ENCODE data around the gene SERPINA9. TPM values are rescaled to one million over a fixed set of nuclear protein-coding genes. Genes with fewer than 3 reads are reported as not detected.

SERPINA9 gene
- total RNA-seq, 1 experiment from 2014 or later = not detected

DNA sequence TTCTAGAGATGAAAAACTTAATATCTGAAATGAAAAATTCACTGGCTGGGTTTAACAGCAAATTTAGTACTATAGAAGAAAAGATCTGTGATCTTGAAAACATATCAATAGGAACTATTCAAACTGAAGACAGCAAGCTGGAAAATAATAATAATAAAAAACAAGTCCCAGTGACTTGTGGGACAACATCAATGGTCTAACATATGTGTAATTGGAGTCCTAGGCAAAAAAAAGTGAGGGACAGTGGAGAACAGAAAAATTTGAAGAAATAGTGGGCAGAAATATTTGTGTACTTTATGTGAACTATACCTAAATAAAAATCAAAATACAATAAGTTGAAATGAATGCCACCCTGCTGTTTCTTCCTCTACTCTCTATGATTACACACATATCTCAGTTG, 2.4 kb upstream of the SERPINA9 start:
- Mint-ChIP-seq H3K36me3 (ENCODE audit: insufficient read depth, unreplicated experiment) (no peaks in the 10 kb centered on the region), H3K27ac (ENCODE audit: unreplicated experiment) (no peak overlapping the region), H3K27me3 (ENCODE audit: unreplicated experiment) (no peaks in the 10 kb centered on the region), H3K4me3 (ENCODE audit: low read depth, unreplicated experiment) (no peak overlapping the region), H3K9me3 (ENCODE audit: low read depth, unreplicated experiment) (peaks cover 3% of the 10 kb centered on the region), H3K4me1 (ENCODE audit: low read depth, unreplicated experiment) (no peaks in the 10 kb centered on the region)
- no TSS peak for BruUV-seq (replicated peaks)
- no peak for DNase-seq
- intact Hi-C loops (cut with micrococcal nuclease; ENCODE audit: unreplicated experiment) = no loop called here
- TF ChIP-seq, protein P1, sequence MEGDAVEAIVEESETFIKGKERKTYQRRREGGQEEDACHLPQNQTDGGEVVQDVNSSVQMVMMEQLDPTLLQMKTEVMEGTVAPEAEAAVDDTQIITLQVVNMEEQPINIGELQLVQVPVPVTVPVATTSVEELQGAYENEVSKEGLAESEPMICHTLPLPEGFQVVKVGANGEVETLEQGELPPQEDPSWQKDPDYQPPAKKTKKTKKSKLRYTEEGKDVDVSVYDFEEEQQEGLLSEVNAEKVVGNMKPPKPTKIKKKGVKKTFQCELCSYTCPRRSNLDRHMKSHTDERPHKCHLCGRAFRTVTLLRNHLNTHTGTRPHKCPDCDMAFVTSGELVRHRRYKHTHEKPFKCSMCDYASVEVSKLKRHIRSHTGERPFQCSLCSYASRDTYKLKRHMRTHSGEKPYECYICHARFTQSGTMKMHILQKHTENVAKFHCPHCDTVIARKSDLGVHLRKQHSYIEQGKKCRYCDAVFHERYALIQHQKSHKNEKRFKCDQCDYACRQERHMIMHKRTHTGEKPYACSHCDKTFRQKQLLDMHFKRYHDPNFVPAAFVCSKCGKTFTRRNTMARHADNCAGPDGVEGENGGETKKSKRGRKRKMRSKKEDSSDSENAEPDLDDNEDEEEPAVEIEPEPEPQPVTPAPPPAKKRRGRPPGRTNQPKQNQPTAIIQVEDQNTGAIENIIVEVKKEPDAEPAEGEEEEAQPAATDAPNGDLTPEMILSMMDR (IDR thresholded peaks at IDR 0.05; ENCODE audit: unreplicated experiment) = no peak
- CTCF ChIA-PET = interaction anchor here (0.7 kb wide), 1 partner anchor 134 kb away, joined by 5 read pairs; the partner anchor contains the start of gene SERPINA3

DNA sequence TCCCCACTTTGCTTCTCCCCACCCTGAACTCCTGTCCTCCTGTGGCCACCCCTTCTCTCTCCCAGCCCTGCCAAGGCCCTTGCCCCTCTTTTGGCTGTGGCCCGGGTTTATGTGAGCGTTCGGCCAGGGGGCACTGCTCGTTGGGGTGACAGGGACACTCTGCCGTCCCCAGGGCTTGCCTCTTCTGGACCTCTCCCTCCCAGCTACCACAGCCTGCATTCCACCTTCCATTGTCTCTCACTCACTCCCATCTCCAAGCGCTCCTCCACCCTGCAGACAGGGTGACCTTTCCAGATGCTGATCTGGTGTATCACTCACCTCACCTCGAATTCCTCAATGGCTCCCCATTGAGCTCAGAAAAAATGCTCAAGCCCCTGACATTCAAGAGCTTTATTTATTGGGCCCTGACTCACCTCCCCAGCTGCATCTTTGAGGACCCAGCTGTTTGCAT, 1.4 kb downstream of the SERPINA9 start:
- intact Hi-C loops (cut with micrococcal nuclease; ENCODE audit: unreplicated experiment) = no loop called here
- no TSS peak for BruUV-seq (replicated peaks)
- peaks cover 34% of the 10 kb centered on the region for H3K27me3 Mint-ChIP-seq (ENCODE audit: unreplicated experiment)
- H3K4me3 Mint-ChIP-seq (ENCODE audit: low read depth, unreplicated experiment) = no peak overlapping the region
- no peaks in the 10 kb centered on the region for H3K36me3 Mint-ChIP-seq (ENCODE audit: insufficient read depth, unreplicated experiment)
- H3K4me1 Mint-ChIP-seq (ENCODE audit: low read depth, unreplicated experiment) = no peaks in the 10 kb centered on the region
- CTCF ChIA-PET = interaction anchor here (1.0 kb wide), 1 partner anchor 12 kb away, joined by 3 read pairs; no protein-coding TSS in a partner anchor
- DNase-seq = no peak
- TF ChIP-seq, protein P1 (IDR thresholded peaks at IDR 0.05; ENCODE audit: unreplicated experiment) = no peak
- no peak overlapping the region for H3K27ac Mint-ChIP-seq (ENCODE audit: unreplicated experiment)
- peaks cover 3% of the 10 kb centered on the region for H3K9me3 Mint-ChIP-seq (ENCODE audit: low read depth, unreplicated experiment)

DNA sequence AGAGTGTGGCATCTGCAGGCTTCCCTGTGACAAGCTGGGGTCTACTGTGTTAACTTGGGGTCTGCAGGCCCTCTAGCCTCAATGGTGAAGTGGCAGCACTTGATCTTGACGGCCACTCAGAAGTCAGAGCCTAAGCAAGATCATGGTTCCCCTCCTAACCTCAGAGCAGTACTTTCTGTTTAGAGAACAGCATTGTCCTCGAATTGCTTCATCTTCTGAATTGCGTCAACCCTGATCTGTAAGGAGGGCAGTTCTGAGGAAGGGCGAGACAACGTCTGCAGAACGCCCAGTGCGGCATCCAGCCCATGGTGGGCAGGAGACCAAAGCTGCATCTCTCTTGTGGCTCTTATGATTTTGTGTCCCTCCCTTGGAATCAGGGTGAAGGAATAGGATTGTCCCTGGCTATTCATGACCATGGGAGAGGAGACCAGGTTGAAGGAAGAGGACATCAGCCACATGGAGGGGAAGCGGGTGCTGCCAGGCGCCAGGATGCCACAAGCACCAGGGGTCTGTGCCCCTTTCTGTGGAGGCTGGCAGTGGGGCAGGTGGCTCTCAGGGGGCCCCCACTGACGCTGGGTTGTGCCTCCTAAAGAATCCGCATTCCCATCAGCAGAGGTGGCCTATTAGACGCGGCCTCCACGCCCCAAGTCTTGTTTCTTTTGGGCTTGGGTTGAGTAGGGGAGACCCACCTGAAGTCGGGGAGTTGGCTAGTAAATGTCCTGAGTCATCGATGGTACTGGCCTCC, 2.2 kb downstream of the SERPINA9 start:
- CTCF ChIA-PET = interaction anchor here (0.6 to 1.0 kb wide), 3 partner anchors 12 to 895 kb away, joined by 3 to 6 read pairs (median 4); no protein-coding TSS in a partner anchor
- BruUV-seq (replicated peaks) = no TSS peak
- no peak overlapping the region for H3K4me3 Mint-ChIP-seq (ENCODE audit: low read depth, unreplicated experiment)

DNA sequence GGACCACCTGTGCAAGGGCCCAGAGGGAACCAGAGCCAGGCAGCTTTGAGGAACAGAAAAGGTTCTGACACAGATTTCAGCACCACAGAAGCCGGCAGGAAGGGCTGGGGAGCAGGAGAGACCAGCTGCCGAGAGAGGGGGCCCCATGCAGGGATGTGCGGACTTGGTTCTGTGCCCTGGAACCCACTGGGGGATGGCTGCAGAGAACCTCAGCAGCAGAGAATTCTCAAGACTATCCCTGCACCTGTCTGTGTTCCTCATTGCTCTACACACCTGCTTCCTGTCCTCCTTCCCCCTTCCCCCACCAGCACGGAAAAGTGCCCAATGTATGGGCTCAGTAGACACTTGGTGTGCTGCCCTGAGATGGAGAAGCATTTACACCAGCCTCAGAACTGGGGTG, 3.2 kb downstream of the SERPINA9 start:
- Mint-ChIP-seq H3K4me1 (ENCODE audit: low read depth, unreplicated experiment) (no peaks in the 10 kb centered on the region), H3K36me3 (ENCODE audit: insufficient read depth, unreplicated experiment) (no peaks in the 10 kb centered on the region), H3K9me3 (ENCODE audit: low read depth, unreplicated experiment) (no peaks in the 10 kb centered on the region), H3K27me3 (ENCODE audit: unreplicated experiment) (peaks cover 52% of the 10 kb centered on the region), H3K4me3 (ENCODE audit: low read depth, unreplicated experiment) (no peak overlapping the region), H3K27ac (ENCODE audit: unreplicated experiment) (no peak overlapping the region)
- intact Hi-C loops (cut with micrococcal nuclease; ENCODE audit: unreplicated experiment) = no loop called here
- TF ChIP-seq, protein P1 (IDR thresholded peaks at IDR 0.05; ENCODE audit: unreplicated experiment) = no peak
- DNase-seq = no peak
- BruUV-seq (replicated peaks) = no TSS peak
- CTCF ChIA-PET = no interaction called here

More for the DNA sequence above, 2.2 kb downstream of the SERPINA9 start:
- peaks cover 3% of the 10 kb centered on the region for H3K9me3 Mint-ChIP-seq (ENCODE audit: low read depth, unreplicated experiment)
- no peak for DNase-seq
- no peak overlapping the region for H3K27ac Mint-ChIP-seq (ENCODE audit: unreplicated experiment)
- intact Hi-C loops (cut with micrococcal nuclease; ENCODE audit: unreplicated experiment) = no loop called here
- TF ChIP-seq, protein P1 (IDR thresholded peaks at IDR 0.05; ENCODE audit: unreplicated experiment) = no peak
- no peaks in the 10 kb centered on the region for H3K4me1 Mint-ChIP-seq (ENCODE audit: low read depth, unreplicated experiment)
- H3K36me3 Mint-ChIP-seq (ENCODE audit: insufficient read depth, unreplicated experiment) = no peaks in the 10 kb centered on the region
- H3K27me3 Mint-ChIP-seq (ENCODE audit: unreplicated experiment) = peaks cover 42% of the 10 kb centered on the region
